ENCODE measurements around the gene DMBT1.
A peak's percentile ranks its signal among the peaks of the same experiment; 100 is the strongest.

Gene DMBT1

GRCh38 chr10:122544493-122544892, 16.1 kb upstream of the DMBT1 start:
- H3K4me3 ChIP-seq (ENCODE audit: low read depth, low read length) = no peak overlapping the region
- TF ChIP-seq CTCF (IDR thresholded peaks at IDR 0.05; ENCODE audit: borderline replicate concordance, insufficient read depth, low read depth, low read length) = no peak

DNA sequence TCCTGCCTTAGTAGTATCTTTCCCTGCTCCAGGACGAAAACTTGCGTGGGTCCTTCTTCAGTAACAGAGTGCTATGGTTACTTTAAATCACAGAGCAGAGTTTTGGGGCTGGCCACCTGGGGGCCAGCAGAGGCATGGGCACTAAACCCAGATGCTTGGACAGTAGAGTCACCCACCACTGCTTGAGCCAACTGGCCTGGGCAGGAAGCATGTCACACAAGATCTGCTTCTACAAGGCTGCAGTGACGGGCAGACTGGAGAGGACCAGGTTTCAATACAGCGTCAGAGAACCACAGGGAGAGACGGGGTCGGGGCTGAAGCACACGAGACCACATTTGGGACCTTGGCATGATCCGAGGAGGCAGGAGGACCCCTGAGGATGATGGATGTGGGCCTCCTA, 14.3 kb upstream of the DMBT1 start:
- no peak for TF ChIP-seq CTCF (IDR thresholded peaks at IDR 0.05; ENCODE audit: borderline replicate concordance, insufficient read depth, low read depth, low read length)
- no peak overlapping the region for H3K4me3 ChIP-seq (ENCODE audit: low read depth, low read length)

- H3K4me3 ChIP-seq (ENCODE audit: low read depth, low read length) = no peak overlapping the region
- TF ChIP-seq CTCF (IDR thresholded peaks at IDR 0.05; ENCODE audit: borderline replicate concordance, insufficient read depth, low read depth, low read length) = no peak
Observed at GRCh38 chr10:122548407-122549085, 12.0 kb upstream of the DMBT1 start.

GRCh38 chr10:122549636-122550035, 10.9 kb upstream of the DMBT1 start:
- TF ChIP-seq CTCF (IDR thresholded peaks at IDR 0.05; ENCODE audit: borderline replicate concordance, insufficient read depth, low read depth, low read length) = no peak
- H3K4me3 ChIP-seq (ENCODE audit: low read depth, low read length) = no peak overlapping the region

DNA sequence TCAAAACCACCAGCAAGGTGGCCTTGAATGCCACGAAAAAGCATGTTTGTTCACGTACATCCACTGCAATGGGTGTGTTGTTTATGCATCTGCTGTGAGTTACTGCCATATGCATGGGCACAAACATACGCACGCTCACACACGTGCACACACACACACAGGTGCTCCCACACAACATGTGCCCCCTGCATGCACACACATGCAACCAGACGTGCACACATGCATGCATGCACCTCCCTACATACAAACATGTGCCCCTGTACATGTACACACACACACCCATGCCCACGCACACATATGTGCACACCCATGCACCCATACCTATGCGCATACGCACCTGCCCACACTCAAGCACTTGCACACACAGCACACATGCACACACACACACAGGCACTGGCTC, 10.1 kb upstream of the DMBT1 start:
- H3K4me3 ChIP-seq (ENCODE audit: low read depth, low read length) = no peak overlapping the region
- no peak for TF ChIP-seq CTCF (IDR thresholded peaks at IDR 0.05; ENCODE audit: borderline replicate concordance, insufficient read depth, low read depth, low read length)

DNA sequence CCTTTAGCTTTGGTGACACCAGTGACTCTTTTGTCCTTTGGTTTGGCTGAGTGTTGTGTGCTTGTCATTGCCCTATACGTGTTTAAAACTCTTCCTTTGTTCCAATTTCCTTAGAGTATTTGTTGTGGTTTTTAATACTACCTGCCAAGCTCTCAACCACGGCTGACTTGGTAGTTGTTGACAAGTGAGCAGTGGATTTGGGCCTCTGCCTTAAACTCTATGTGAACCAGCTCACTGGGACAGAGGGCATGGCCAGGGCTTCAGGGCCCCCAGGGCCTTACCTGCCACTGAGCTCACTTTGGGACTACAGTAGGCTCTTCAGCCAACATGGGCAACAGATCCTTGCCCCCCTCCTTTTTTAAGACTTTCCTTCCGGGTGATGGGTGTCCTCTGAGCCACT, 9.6 kb upstream of the DMBT1 start:
- H3K4me3 ChIP-seq (ENCODE audit: low read depth, low read length) = no peak overlapping the region
- no peak for TF ChIP-seq CTCF (IDR thresholded peaks at IDR 0.05; ENCODE audit: borderline replicate concordance, insufficient read depth, low read depth, low read length)

GRCh38 chr10:122551450-122551849, 9.1 kb upstream of the DMBT1 start:
- no peak overlapping the region for H3K4me3 ChIP-seq (ENCODE audit: low read depth, low read length)
- 0 out of 2 replicates have a peak, but pooled peaks have one; percentile 2 for TF ChIP-seq CTCF (IDR thresholded peaks at IDR 0.05; ENCODE audit: borderline replicate concordance, insufficient read depth, low read depth, low read length)
